Measurements from ENCODE around the gene NFIA. TPM values are rescaled to one million over a fixed set of nuclear protein-coding genes. Genes with fewer than 3 reads are reported as not detected.

Gene NFIA
- total and polyA plus RNA-seq, 8 donors, result 9.6 to 108 (median 37.2) TPM

DNA sequence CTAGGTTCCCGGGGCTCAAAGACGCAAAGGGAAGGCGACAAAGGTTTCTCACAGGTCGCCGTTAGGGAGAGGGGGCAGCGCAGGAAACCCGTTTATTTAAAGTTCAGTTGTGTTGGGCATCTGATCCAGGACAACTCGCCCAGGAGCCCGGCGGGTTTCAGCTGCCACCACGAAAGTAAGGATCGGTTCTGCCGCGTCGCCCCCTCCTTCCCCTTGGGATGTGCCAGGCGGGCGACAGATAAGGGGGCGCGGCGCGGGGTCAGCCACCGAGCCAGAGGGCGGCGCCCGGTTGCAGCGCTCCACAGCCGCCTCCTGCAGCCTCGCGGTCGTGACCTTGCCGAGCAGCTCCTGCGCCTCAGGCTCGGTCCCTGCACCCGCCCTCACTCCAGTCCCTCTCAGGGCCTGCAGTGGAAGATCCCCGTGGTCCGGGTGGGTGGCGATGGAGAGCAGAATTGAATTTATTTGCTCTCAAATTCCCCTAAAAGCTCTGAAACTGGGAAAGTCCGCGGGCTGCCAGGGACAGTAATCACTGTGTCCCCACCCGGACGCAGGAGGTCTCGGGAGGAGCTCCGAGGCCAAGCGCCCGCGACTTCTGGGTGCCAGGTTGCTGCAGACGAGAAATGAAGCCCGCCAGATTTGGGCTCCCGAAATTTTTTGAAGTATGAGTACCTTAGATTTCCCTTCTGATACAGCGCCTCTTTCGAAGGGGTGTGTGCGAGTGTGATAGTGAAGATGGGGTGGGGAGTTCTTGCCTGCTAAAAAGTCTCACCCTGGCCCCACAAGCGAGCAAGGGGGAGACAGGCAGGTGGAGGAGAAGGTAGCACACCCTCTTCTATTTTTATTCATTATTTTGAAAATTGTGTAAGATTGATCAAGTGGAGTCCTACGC, 28.4 kb upstream of the NFIA start:
- H3K4me3 ChIP-seq, result peak overlapping the region; percentile 42 to 50 (median 46)
- peak; percentile 34 to 72 for DNase-seq
- TF ChIP-seq EP300 (IDR thresholded peaks at IDR 0.05), result no peak
- TF ChIP-seq POLR2AphosphoS5 (IDR thresholded peaks at IDR 0.05), result no peak
- no peak for TF ChIP-seq POLR2A (IDR thresholded peaks at IDR 0.05)
- TF ChIP-seq, protein P1, sequence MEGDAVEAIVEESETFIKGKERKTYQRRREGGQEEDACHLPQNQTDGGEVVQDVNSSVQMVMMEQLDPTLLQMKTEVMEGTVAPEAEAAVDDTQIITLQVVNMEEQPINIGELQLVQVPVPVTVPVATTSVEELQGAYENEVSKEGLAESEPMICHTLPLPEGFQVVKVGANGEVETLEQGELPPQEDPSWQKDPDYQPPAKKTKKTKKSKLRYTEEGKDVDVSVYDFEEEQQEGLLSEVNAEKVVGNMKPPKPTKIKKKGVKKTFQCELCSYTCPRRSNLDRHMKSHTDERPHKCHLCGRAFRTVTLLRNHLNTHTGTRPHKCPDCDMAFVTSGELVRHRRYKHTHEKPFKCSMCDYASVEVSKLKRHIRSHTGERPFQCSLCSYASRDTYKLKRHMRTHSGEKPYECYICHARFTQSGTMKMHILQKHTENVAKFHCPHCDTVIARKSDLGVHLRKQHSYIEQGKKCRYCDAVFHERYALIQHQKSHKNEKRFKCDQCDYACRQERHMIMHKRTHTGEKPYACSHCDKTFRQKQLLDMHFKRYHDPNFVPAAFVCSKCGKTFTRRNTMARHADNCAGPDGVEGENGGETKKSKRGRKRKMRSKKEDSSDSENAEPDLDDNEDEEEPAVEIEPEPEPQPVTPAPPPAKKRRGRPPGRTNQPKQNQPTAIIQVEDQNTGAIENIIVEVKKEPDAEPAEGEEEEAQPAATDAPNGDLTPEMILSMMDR (IDR thresholded peaks at IDR 0.05), result no peak
- H3K36me3 ChIP-seq, result no peaks in the 10 kb centered on the region
- peaks cover 0 to 21% (median 0%) of the 10 kb centered on the region in 3 donors for H3K27me3 ChIP-seq
- H3K4me1 ChIP-seq, result peaks cover 27 to 78% (median 58%) of the 10 kb centered on the region in 4 donors
- no peaks in the 10 kb centered on the region for H3K9me3 ChIP-seq
- peak overlapping the region; percentile 66 to 95 (median 93) for H3K27ac ChIP-seq
- 11 to 20% (median 14%) methylated on average over 43 to 54 of the region's 54 CpGs for whole genome bisulfite sequencing, 5 donors
- intact Hi-C loops (cut with DNase I; ENCODE audit: low total_unique reads), result loop anchor here (5.0 kb wide), 1 partner anchor 398 kb away; no protein-coding TSS in a partner anchor

DNA sequence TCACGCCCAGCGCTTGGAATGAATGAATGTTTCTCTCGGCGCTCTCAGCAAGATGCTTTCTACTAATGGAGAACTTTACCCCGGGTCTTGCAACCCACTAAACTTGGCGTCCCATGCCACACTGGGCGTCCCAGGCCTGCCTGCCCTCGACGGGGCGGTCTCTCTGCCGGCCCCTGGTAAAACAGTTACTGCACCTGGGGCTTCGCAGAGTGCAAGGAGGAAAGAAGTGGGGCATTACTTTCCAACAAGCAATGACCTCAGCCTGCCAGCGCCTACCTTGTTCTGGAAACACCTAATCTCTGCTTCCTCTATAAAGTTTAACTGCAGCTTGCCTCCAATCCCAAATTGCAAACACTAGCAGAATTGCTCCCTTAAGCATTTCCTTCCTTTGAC, 27.8 kb upstream of the NFIA start:
- peak overlapping the region; percentile 62 to 95 (median 93) for H3K27ac ChIP-seq
- DNase-seq, result peak in 1 of 2 donors; percentile 30
- no peaks in the 10 kb centered on the region for H3K36me3 ChIP-seq
- H3K4me1 ChIP-seq, result peaks cover 27 to 73% (median 55%) of the 10 kb centered on the region in 4 donors
- WGBS, 5 donors, result 69 to 81% (median 77%) methylated on average over 13 of the region's 13 CpGs
- H3K27me3 ChIP-seq, result peaks cover 0 to 21% (median 0%) of the 10 kb centered on the region in 3 donors
- no peak overlapping the region for H3K4me3 ChIP-seq
- intact Hi-C loops (cut with DNase I; ENCODE audit: low total_unique reads), result loop anchor here (5.0 kb wide), 1 partner anchor 398 kb away; no protein-coding TSS in a partner anchor
- no peak for TF ChIP-seq EP300 (IDR thresholded peaks at IDR 0.05)
- TF ChIP-seq, protein P1 (IDR thresholded peaks at IDR 0.05), result no peak
- TF ChIP-seq POLR2AphosphoS5 (IDR thresholded peaks at IDR 0.05), result no peak
- TF ChIP-seq POLR2A (IDR thresholded peaks at IDR 0.05), result no peak
- H3K9me3 ChIP-seq, result no peaks in the 10 kb centered on the region

DNA sequence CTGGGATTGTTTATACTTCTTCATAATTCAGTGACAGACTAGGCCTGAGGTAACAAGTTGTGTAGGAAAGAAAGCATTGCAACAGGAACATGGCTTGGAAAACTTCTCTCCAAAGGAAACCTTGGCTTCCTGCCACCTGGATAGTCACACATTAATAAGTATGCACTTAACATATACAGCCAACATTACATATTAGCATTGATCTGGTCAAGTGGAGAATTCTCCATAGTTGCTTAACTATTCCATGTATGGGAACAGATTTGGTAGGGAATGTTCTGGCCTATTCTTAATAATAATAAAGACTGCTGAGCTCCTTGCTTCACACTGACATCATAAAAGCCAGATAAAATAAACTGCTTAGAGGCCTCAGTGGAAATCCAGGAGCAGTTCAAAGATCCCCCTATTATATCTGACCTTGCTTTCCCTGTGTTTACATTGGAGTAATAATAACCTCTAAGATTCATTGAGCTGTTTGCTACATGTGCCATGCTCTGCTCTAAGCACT, 27.2 kb upstream of the NFIA start:
- Histone ChIP-seq H3K4me1 (peaks cover 27 to 71% (median 52%) of the 10 kb centered on the region in 4 donors), H3K36me3 (no peaks in the 10 kb centered on the region), H3K9me3 (no peaks in the 10 kb centered on the region), H3K4me3 (no peak overlapping the region), H3K27ac (peak overlapping the region in 4 of 5 donors; percentile 78 to 95 (median 94)), H3K27me3 (peaks cover 0 to 21% (median 0%) of the 10 kb centered on the region in 3 donors)
- DNase-seq, result peak; percentile 47 to 85
- TF ChIP-seq POLR2A (IDR thresholded peaks at IDR 0.05) (no peak), POLR2AphosphoS5 (IDR thresholded peaks at IDR 0.05) (peak in 2 of 3 donors; percentile 5 to 60)
- intact Hi-C loops (cut with DNase I; ENCODE audit: low total_unique reads), result no loop called here

DNA sequence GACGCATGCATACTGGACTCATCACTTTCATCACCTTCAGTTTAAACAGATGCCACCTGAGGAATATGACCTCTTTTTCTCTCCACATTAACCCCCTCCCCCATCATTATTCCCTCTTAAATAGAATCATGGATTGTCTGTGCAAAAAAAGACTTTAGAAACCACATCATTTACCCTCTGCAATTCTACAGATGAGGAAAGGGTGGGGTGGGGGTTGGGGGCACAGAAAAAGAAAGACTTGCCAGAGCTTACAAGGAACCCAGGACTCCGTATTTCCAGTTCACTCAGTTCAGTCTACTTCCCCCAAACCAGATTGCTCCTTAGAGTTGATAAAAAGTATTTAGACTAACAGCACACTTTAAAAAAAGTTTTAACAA, 26.2 kb upstream of the NFIA start:
- Histone ChIP-seq H3K27ac (peak overlapping the region in 4 of 5 donors; percentile 78 to 95 (median 94)), H3K4me3 (peak overlapping the region; percentile 62 to 66 (median 64)), H3K9me3 (no peaks in the 10 kb centered on the region), H3K36me3 (no peaks in the 10 kb centered on the region), H3K4me1 (peaks cover 27 to 69% (median 52%) of the 10 kb centered on the region in 4 donors), H3K27me3 (peaks cover 0 to 16% (median 0%) of the 10 kb centered on the region in 3 donors)
- 38 to 53% (median 46%) methylated on average over 2 of the region's 2 CpGs for WGBS, 5 donors
- no peak for DNase-seq
- intact Hi-C loops (cut with DNase I; ENCODE audit: low total_unique reads), result no loop called here
- TF ChIP-seq POLR2AphosphoS5 (IDR thresholded peaks at IDR 0.05) (no peak), POLR2A (IDR thresholded peaks at IDR 0.05) (no peak), EP300 (IDR thresholded peaks at IDR 0.05) (no peak)
